ENCODE data around the gene TMA16. TPM values are rescaled to one million over a fixed set of nuclear protein-coding genes. Genes with fewer than 3 reads are reported as not detected.

TMA16 gene
- total and polyA plus RNA-seq, 2 of the 8 experiments (the other 6 are each of a cell fraction or from before 2014, with no cell fraction given) = 8.0 to 64.2 TPM

GRCh38 chr4:163527172-163527571 lies 32.7 kb downstream of the TMA16 start:
- no peak overlapping the region for H3K23ac ChIP-seq (ENCODE audit: insufficient read length)
- no peaks in the 10 kb centered on the region for H4K20me1 ChIP-seq (replicated peaks in 1 of 2; ENCODE audit: control insufficient read depth in 1 of 2, insufficient read depth in 2 of 2, low read length in 2 of 2)
- H3K4me1 ChIP-seq (replicated peaks in 1 of 4; ENCODE audit: control insufficient read depth in 3 of 4, insufficient read depth in 4 of 4, low read length in 3 of 4) = no peaks in the 10 kb centered on the region
- no peak overlapping the region for H3K14ac ChIP-seq (ENCODE audit: insufficient read length)
- POLR2A ChIA-PET (ENCODE audit: partially characterized antibody) = no interaction called here
- CTCF ChIA-PET (ENCODE audit: partially characterized antibody) = interaction anchor here (1.2 kb wide), 1 partner anchor 16 kb away, joined by 3 read pairs; no protein-coding TSS in a partner anchor
- no peak overlapping the region for H3K4me3 ChIP-seq (ENCODE audit: extremely low read depth in 1 of 4, insufficient read depth in 2 of 4, low read depth in 3 of 4, low read length in 4 of 4)
- no peak overlapping the region for H2BK120ac ChIP-seq (replicated peaks; ENCODE audit: low read depth, low read length)
- no peaks in the 10 kb centered on the region for H3K23me2 ChIP-seq (ENCODE audit: low read depth, low read length)
- H4K91ac ChIP-seq (replicated peaks; ENCODE audit: insufficient read length, low read length) = no peak overlapping the region
- no peak overlapping the region for H2BK12ac ChIP-seq (ENCODE audit: low read depth, low read length)
- DNase-seq (ENCODE audit: low read depth in 1 of 2, low spot score in 2 of 2) (no peak), FAIRE-seq (no peak)
- H3K4me2 ChIP-seq (ENCODE audit: insufficient read depth in 1 of 2, low read depth in 2 of 2, low read length in 2 of 2) = no peak overlapping the region
- H3K9ac ChIP-seq (replicated peaks in 1 of 4; ENCODE audit: extremely low read depth in 1 of 4, low read depth in 3 of 4, low read length in 3 of 4) = no peak overlapping the region
- peaks cover 0 to 82% (median 29%) of the 10 kb centered on the region in 4 experiments for H3K36me3 ChIP-seq (ENCODE audit: control insufficient read depth in 2 of 4, insufficient read depth in 4 of 4, low read length in 3 of 4)
- no peaks in the 10 kb centered on the region for H3K79me2 ChIP-seq (ENCODE audit: control insufficient read depth in 1 of 2, insufficient read depth in 2 of 2, low read length in 2 of 2)
- no peak overlapping the region for H2AFZ ChIP-seq (ENCODE audit: low read length)
- H3K4ac ChIP-seq (replicated peaks; ENCODE audit: insufficient read length, low read depth, low read length) = no peak overlapping the region
- no peak overlapping the region for H2AK5ac ChIP-seq (ENCODE audit: low read depth, low read length)
- no peak overlapping the region for H2BK15ac ChIP-seq (ENCODE audit: low read length)
- no peaks in the 10 kb centered on the region for H3K79me1 ChIP-seq (ENCODE audit: low read depth, low read length)
- H3K27me3 ChIP-seq (replicated peaks in 1 of 4; ENCODE audit: control insufficient read depth in 3 of 4, extremely low read depth in 1 of 4, insufficient read depth in 3 of 4, low read length in 3 of 4) = no peaks in the 10 kb centered on the region
- no peak overlapping the region for H3K18ac ChIP-seq (ENCODE audit: extremely low read depth, low read length)
- H4K5ac ChIP-seq (ENCODE audit: insufficient read length, low read depth, low read length) = no peak overlapping the region
- no peak overlapping the region for H3K27ac ChIP-seq (ENCODE audit: low read depth, low read length)
- H3K56ac ChIP-seq (replicated peaks; ENCODE audit: insufficient read length, low read depth, low read length) = no peak overlapping the region
- no peaks in the 10 kb centered on the region for H3K9me3 ChIP-seq (ENCODE audit: insufficient read depth in 2 of 2, low read depth in 1 of 2, low read length in 1 of 2)
- no peak overlapping the region for H2BK20ac ChIP-seq (ENCODE audit: low read length)
- 98% methylated on average over 2 of the region's 2 CpGs; no CpG with 5 or more reads in 1 of the 2 experiments for WGBS, 2 experiments (ENCODE audit: extremely low coverage in 1 of 2, insufficient coverage in 1 of 2, insufficient read length in 1 of 2, insufficient replicate concordance in 2 of 2, low coverage in 1 of 2, low lambda C conversion rate in 2 of 2, missing lambda C conversion rate in 1 of 2)
- no peak overlapping the region for H4K8ac ChIP-seq (ENCODE audit: extremely low read depth, insufficient read depth, low read length)
- no peak overlapping the region for H2BK5ac ChIP-seq (ENCODE audit: low read depth, low read length)
- TF ChIP-seq SUZ12 (IDR thresholded peaks at IDR 0.05; ENCODE audit: low read length) (no peak), TAF7 (optimal IDR thresholded peaks at IDR 0.05; ENCODE audit: borderline replicate concordance, low read depth, low read length) (no peak), CHD2 (IDR thresholded peaks at IDR 0.05; ENCODE audit: low read length) (no peak), ATF2 (IDR thresholded peaks at IDR 0.05; ENCODE audit: low read length) (no peak), KDM4A (IDR thresholded peaks at IDR 0.05; ENCODE audit: low read depth, low read length, severe bottlenecking) (no peak), RBBP5 (IDR thresholded peaks at IDR 0.05; ENCODE audit: borderline replicate concordance, low read depth, low read length) (no peak), TBP (IDR thresholded peaks at IDR 0.05; ENCODE audit: low read depth, low read length) (no peak), CREB1 (IDR thresholded peaks at IDR 0.05) (no peak), GTF2F1 (IDR thresholded peaks at IDR 0.05; ENCODE audit: borderline replicate concordance, low read depth, low read length) (no peak), CTBP2 (IDR thresholded peaks at IDR 0.05; ENCODE audit: borderline replicate concordance, insufficient read depth, insufficient read length, low read length) (no peak), SRF (IDR thresholded peaks at IDR 0.05; ENCODE audit: low read depth, low read length) (no peak), CBX5 (IDR thresholded peaks at IDR 0.05; ENCODE audit: low read depth, low read length) (no peak), POLR2A (IDR thresholded peaks at IDR 0.05; ENCODE audit: control extremely low read depth in 1 of 2, low read depth in 2 of 2, low read length in 2 of 2) (no peak), SIX5 (IDR thresholded peaks at IDR 0.05; ENCODE audit: low read depth, low read length) (no peak)
